ENCODE data around the gene FAM114A2. TPM values are rescaled to one million over a fixed set of nuclear protein-coding genes. Genes with fewer than 3 reads are reported as not detected.
A peak's percentile ranks its signal among the peaks of the same experiment; 100 is the strongest.

FAM114A2 gene
- total RNA-seq, 1 donor from 2014 or later, result 25.8 TPM

GRCh38 chr5:154084062-154084639 is 45.4 kb upstream of the FAM114A2 start:
- TF ChIP-seq, protein P1, sequence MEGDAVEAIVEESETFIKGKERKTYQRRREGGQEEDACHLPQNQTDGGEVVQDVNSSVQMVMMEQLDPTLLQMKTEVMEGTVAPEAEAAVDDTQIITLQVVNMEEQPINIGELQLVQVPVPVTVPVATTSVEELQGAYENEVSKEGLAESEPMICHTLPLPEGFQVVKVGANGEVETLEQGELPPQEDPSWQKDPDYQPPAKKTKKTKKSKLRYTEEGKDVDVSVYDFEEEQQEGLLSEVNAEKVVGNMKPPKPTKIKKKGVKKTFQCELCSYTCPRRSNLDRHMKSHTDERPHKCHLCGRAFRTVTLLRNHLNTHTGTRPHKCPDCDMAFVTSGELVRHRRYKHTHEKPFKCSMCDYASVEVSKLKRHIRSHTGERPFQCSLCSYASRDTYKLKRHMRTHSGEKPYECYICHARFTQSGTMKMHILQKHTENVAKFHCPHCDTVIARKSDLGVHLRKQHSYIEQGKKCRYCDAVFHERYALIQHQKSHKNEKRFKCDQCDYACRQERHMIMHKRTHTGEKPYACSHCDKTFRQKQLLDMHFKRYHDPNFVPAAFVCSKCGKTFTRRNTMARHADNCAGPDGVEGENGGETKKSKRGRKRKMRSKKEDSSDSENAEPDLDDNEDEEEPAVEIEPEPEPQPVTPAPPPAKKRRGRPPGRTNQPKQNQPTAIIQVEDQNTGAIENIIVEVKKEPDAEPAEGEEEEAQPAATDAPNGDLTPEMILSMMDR (IDR thresholded peaks at IDR 0.05; ENCODE audit: partially characterized antibody, unreplicated experiment), result no peak
- no peak overlapping the region for H3K27ac Mint-ChIP-seq (ENCODE audit: unreplicated experiment)
- H3K4me3 Mint-ChIP-seq (ENCODE audit: unreplicated experiment), result no peak overlapping the region
- H3K36me3 Mint-ChIP-seq (ENCODE audit: unreplicated experiment), result no peaks in the 10 kb centered on the region
- H3K9me3 Mint-ChIP-seq (ENCODE audit: unreplicated experiment), result peaks cover 11% of the 10 kb centered on the region
- peaks cover 14% of the 10 kb centered on the region for H3K27me3 Mint-ChIP-seq (ENCODE audit: unreplicated experiment)
- H3K4me1 Mint-ChIP-seq (ENCODE audit: low read depth, unreplicated experiment), result peaks cover 26% of the 10 kb centered on the region
- DNase-seq, result no peak

- H3K27ac Mint-ChIP-seq (ENCODE audit: unreplicated experiment), result peak overlapping the region; percentile 84
- no peaks in the 10 kb centered on the region for H3K36me3 Mint-ChIP-seq (ENCODE audit: unreplicated experiment)
- DNase-seq, result peak; percentile 34
- TF ChIP-seq, protein P1 (IDR thresholded peaks at IDR 0.05; ENCODE audit: partially characterized antibody, unreplicated experiment), result no peak
- peaks cover 14% of the 10 kb centered on the region for H3K27me3 Mint-ChIP-seq (ENCODE audit: unreplicated experiment)
- peaks cover 11% of the 10 kb centered on the region for H3K9me3 Mint-ChIP-seq (ENCODE audit: unreplicated experiment)
- peaks cover 22% of the 10 kb centered on the region for H3K4me1 Mint-ChIP-seq (ENCODE audit: low read depth, unreplicated experiment)
- H3K4me3 Mint-ChIP-seq (ENCODE audit: unreplicated experiment), result peak overlapping the region; percentile 32
These were observed 42.5 kb upstream of the FAM114A2 start for GRCh38 chr5:154081246-154081645.

DNA sequence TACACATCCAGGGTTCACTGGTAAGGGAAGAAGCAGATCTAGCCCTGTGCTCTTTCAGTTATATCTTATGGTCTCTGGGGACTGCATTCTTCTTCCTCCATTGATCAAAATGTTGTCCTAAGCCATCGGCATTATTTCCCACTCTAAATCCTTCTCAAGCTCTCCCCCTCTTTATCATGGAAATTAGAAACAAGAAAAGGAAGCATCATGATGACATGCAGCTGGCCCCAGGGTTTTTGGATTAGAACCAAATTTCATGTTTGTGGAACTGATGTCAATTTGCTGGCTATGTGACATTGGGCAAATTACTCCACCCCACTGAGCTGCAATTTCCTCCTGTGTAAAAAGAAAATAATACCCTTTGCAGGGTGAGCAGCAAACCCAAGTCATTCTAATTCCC is 39.6 kb upstream of the FAM114A2 start:
- H3K4me3 Mint-ChIP-seq (ENCODE audit: unreplicated experiment), result no peak overlapping the region
- no peaks in the 10 kb centered on the region for H3K36me3 Mint-ChIP-seq (ENCODE audit: unreplicated experiment)
- H3K27ac Mint-ChIP-seq (ENCODE audit: unreplicated experiment), result no peak overlapping the region
- no peak for DNase-seq
- peaks cover 11% of the 10 kb centered on the region for H3K9me3 Mint-ChIP-seq (ENCODE audit: unreplicated experiment)
- H3K27me3 Mint-ChIP-seq (ENCODE audit: unreplicated experiment), result peaks cover 12% of the 10 kb centered on the region
- TF ChIP-seq, protein P1 (IDR thresholded peaks at IDR 0.05; ENCODE audit: partially characterized antibody, unreplicated experiment), result no peak
- peaks cover 16% of the 10 kb centered on the region for H3K4me1 Mint-ChIP-seq (ENCODE audit: low read depth, unreplicated experiment)

GRCh38 chr5:154077696-154078095 is 39.0 kb upstream of the FAM114A2 start:
- DNase-seq, result no peak
- Mint-ChIP-seq H3K27ac (ENCODE audit: unreplicated experiment) (no peak overlapping the region), H3K4me3 (ENCODE audit: unreplicated experiment) (no peak overlapping the region), H3K4me1 (ENCODE audit: low read depth, unreplicated experiment) (peaks cover 18% of the 10 kb centered on the region), H3K27me3 (ENCODE audit: unreplicated experiment) (peaks cover 13% of the 10 kb centered on the region), H3K9me3 (ENCODE audit: unreplicated experiment) (peaks cover 11% of the 10 kb centered on the region), H3K36me3 (ENCODE audit: unreplicated experiment) (no peaks in the 10 kb centered on the region)
- TF ChIP-seq, protein P1 (IDR thresholded peaks at IDR 0.05; ENCODE audit: partially characterized antibody, unreplicated experiment), result no peak

- DNase-seq, result no peak
- no peak overlapping the region for H3K27ac Mint-ChIP-seq (ENCODE audit: unreplicated experiment)
- H3K9me3 Mint-ChIP-seq (ENCODE audit: unreplicated experiment), result peaks cover 7% of the 10 kb centered on the region
- H3K4me1 Mint-ChIP-seq (ENCODE audit: low read depth, unreplicated experiment), result peaks cover 19% of the 10 kb centered on the region
- H3K36me3 Mint-ChIP-seq (ENCODE audit: unreplicated experiment), result no peaks in the 10 kb centered on the region
- H3K4me3 Mint-ChIP-seq (ENCODE audit: unreplicated experiment), result no peak overlapping the region
- H3K27me3 Mint-ChIP-seq (ENCODE audit: unreplicated experiment), result peaks cover 10% of the 10 kb centered on the region
- TF ChIP-seq, protein P1 (IDR thresholded peaks at IDR 0.05; ENCODE audit: partially characterized antibody, unreplicated experiment), result no peak
These were observed 37.7 kb upstream of the FAM114A2 start for GRCh38 chr5:154076240-154076922.

Measured in glutamatergic neuron (in vitro differentiated cells).